DND-41 (cell line): Measurements from ENCODE around the gene PANK1.

Experiments
- ATAC-seq: fragments of 200-7000 bp; cut with Tn5 transposase; 3 replicates; pipeline ENCODE4 v1.9.1; 2021; ENCODE audit warnings: low read depth; ENCODE audit not compliant: insufficient read depth
- DNase-seq: peaks from one replicate; pipeline ENCODE4 v3.0.0-alpha.2; 2020
- H2AFZ ChIP-seq: 2 replicates; pipeline ENCODE4 v1.6.0; 2012; ENCODE audit warnings: low read depth, low read length
- H3K27ac ChIP-seq: 2 replicates; pipeline ENCODE4 v1.5.1; 2012; ENCODE audit warnings: low read length, inconsistent platforms
- H3K27me3 ChIP-seq: fragments of 200-600 bp; sonication (generic); 2 replicates; pipeline ENCODE4 v1.6.0; 2012; ENCODE audit warnings: low read length, mild to moderate bottlenecking, inconsistent platforms; ENCODE audit not compliant: insufficient read depth, poor library complexity
- H3K36me3 ChIP-seq: 2 replicates; pipeline ENCODE4 v1.5.1; 2012; ENCODE audit warnings: low read length, inconsistent platforms; ENCODE audit not compliant: insufficient read depth
- H3K4me1 ChIP-seq: 2 replicates; pipeline ENCODE4 v1.5.1; 2012; ENCODE audit warnings: mild to moderate bottlenecking, low read length; ENCODE audit not compliant: insufficient read depth
- H3K4me2 ChIP-seq: 2 replicates; pipeline ENCODE4 v1.6.0; 2012; ENCODE audit warnings: mild to moderate bottlenecking, moderate library complexity, low read length, inconsistent platforms; ENCODE audit not compliant: insufficient read depth
- H3K4me3 ChIP-seq, 2 experiments: fragments of 200-600 bp in 1 of 2; shearing (Covaris generic) in 1 of 2; 2 replicates each; pipeline ENCODE4 v1.5.1; 2012 to 2016; ENCODE audit warnings: inconsistent platforms in 2 of 2, low read length in 2 of 2, mild to moderate bottlenecking in 2 of 2, low read depth in 1 of 2, moderate library complexity in 1 of 2
- H3K79me2 ChIP-seq: 2 replicates; pipeline ENCODE4 v1.6.0; 2012; ENCODE audit warnings: low read length, inconsistent platforms; ENCODE audit not compliant: insufficient read depth
- H3K9ac ChIP-seq: 2 replicates; pipeline ENCODE4 v1.6.0; 2012; ENCODE audit warnings: low read depth, mild to moderate bottlenecking, inconsistent platforms, low read length, moderate library complexity
- H3K9me3 ChIP-seq: 2 replicates; pipeline ENCODE4 v1.5.1; 2012; ENCODE audit warnings: low read length, moderate library complexity, mild to moderate bottlenecking, inconsistent platforms; ENCODE audit not compliant: insufficient read depth, severe bottlenecking
- H4K20me1 ChIP-seq: 2 replicates; pipeline ENCODE4 v1.6.0; 2012; ENCODE audit warnings: low read length; ENCODE audit not compliant: insufficient read depth
- CTCF ChIP-seq: IDR thresholded peaks from 2 replicates; pipeline ENCODE4 v1.5.1; 2012; ENCODE audit warnings: borderline replicate concordance, low read length, moderate library complexity, mild to moderate bottlenecking; ENCODE audit not compliant: poor library complexity, severe bottlenecking; ENCODE audit errors: extremely low read depth
- EZH2 ChIP-seq: IDR thresholded peaks from 3 replicates; pipeline ENCODE4 v1.6.1; 2012; ENCODE audit warnings: borderline replicate concordance, low read depth, mild to moderate bottlenecking, moderate library complexity, low read length, inconsistent platforms; ENCODE audit not compliant: severe bottlenecking

PANK1 gene

GRCh38 chr10:89632824-89633223, 12.2 kb downstream of the PANK1 start:
- H3K4me2 ChIP-seq, result no peak overlapping the region
- no peak overlapping the region for H3K9ac ChIP-seq
- peaks cover 15% of the 10 kb centered on the region; the same call in 1 of the 2 replicates for H4K20me1 ChIP-seq
- ATAC-seq (no peak), DNase-seq (no peak)
- H3K4me1 ChIP-seq, result no peaks in the 10 kb centered on the region
- no peaks in the 10 kb centered on the region for H3K9me3 ChIP-seq
- peaks cover 57% of the 10 kb centered on the region for H3K79me2 ChIP-seq
- TF ChIP-seq EZH2 (no peak), CTCF (no peak)
- no peak overlapping the region for H3K4me3 ChIP-seq
- H3K27me3 ChIP-seq, result no peaks in the 10 kb centered on the region
- peaks cover 18% of the 10 kb centered on the region; the same call in 1 of the 2 replicates for H3K36me3 ChIP-seq
- no peak overlapping the region for H3K27ac ChIP-seq
- no peak overlapping the region for H2AFZ ChIP-seq

DNA sequence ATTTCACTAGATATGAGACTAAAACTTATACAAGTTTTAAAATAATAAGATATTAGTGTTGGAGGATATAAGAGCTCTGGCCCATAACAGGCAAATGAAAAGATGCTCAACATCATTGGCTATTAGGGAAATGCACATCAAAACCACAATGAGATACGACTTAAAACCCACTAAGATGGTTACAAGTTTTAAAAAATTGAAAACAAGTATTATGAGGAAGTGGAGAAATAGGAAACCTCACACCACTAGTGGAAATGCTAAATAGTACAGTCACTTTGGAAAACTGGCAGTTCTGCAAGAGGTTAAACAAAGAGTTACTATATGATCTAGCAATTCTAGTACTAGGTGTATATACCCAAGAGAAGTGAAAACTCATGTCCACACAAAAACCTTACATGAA, 17.2 kb downstream of the PANK1 start:
- Histone ChIP-seq H2AFZ (no peak overlapping the region), H3K4me1 (no peaks in the 10 kb centered on the region), H3K27me3 (no peaks in the 10 kb centered on the region), H3K4me2 (no peak overlapping the region), H3K4me3 (no peak overlapping the region), H3K9ac (no peak overlapping the region), H4K20me1 (no peaks in the 10 kb centered on the region; the same call in 1 of the 2 replicates), H3K27ac (no peak overlapping the region), H3K79me2 (peaks cover 53% of the 10 kb centered on the region), H3K36me3 (no peaks in the 10 kb centered on the region), H3K9me3 (no peaks in the 10 kb centered on the region)
- DNase-seq (no peak), ATAC-seq (no peak)
- TF ChIP-seq EZH2 (no peak), CTCF (no peak)

DNA sequence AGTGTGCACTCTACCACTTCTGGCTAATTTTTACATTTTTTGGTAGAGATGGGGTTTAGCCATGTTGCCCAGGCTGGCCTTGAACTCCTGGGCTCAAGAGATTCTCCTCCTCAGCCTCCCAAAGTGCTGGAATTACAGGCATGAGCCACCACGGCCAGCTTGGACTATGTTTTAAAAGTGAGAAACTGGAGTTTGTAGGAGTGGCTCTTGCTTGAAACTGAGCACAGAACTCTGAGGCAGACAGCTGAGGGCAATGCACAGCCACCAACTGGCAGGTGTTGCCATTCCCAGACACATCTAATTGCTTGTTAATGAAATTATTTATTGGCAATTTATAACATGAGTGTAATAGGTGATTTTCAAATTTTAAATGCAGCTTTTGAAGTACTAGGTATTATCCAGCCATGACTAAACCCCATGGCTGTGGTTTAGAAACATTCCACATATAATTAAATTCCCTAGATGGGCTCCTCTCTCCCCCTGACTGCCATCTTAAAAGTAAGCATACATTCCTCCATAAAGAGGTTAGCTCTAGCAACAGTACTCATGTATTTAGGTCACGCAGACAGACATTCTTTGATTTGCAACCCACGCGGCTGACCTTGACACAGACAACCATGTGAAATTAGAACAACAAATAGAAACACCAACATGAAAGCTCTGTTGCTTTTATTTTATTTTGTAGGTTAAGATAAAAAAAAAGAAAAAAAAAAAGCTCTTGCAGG, 19.8 kb downstream of the PANK1 start:
- no peak for ATAC-seq

More for the DNA sequence above, 19.8 kb downstream of the PANK1 start:
- H4K20me1 ChIP-seq, result no peaks in the 10 kb centered on the region
- H3K4me2 ChIP-seq, result no peak overlapping the region
- no peak overlapping the region for H3K4me3 ChIP-seq
- H3K9me3 ChIP-seq, result peaks cover 3% of the 10 kb centered on the region
- DNase-seq, result no peak
- peaks cover 41% of the 10 kb centered on the region for H3K79me2 ChIP-seq
- no peaks in the 10 kb centered on the region for H3K4me1 ChIP-seq
- no peaks in the 10 kb centered on the region; the same call in 1 of the 2 replicates for H3K36me3 ChIP-seq
- no peaks in the 10 kb centered on the region for H3K27me3 ChIP-seq
- H3K27ac ChIP-seq, result no peak overlapping the region
- no peak overlapping the region for H3K9ac ChIP-seq
- TF ChIP-seq EZH2 (no peak), CTCF (no peak)
- no peak overlapping the region for H2AFZ ChIP-seq
